Measurements from ENCODE around the gene NR3C2.

NR3C2 gene

GRCh38 chr4:148405161-148405893, 36.9 kb downstream of the NR3C2 start:
- no peak for DNase-seq (ENCODE audit: low read depth)
- no peak for TF ChIP-seq CTCF (IDR thresholded peaks at IDR 0.05; ENCODE audit: control insufficient read depth, insufficient read depth, low read depth, low read length, missing control alignments)
- no peak overlapping the region for H3K4me3 ChIP-seq (ENCODE audit: control insufficient read depth, low read depth, low read length)

DNA sequence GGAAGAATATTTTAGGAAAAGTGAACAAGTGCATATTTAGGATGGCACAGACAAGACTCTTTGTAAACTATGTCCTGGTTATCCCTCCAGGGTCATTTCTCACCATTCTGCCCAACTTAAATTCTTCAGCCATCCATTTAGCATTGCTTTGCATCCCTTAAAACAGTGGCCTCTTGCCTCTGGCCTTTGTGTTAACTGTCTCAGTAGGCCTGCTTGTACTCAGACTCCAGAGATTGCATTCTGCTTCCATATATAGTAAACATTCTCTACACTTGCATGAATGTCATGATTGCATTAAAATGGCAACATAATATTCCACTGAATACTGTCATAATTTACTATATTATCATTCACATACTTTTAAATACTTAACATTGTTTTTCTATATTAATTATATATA, 43.2 kb downstream of the NR3C2 start:
- no peak for TF ChIP-seq CTCF (IDR thresholded peaks at IDR 0.05; ENCODE audit: control insufficient read depth, insufficient read depth, low read depth, low read length, missing control alignments)
- DNase-seq (ENCODE audit: low read depth): no peak
- no peak overlapping the region for H3K4me3 ChIP-seq (ENCODE audit: control insufficient read depth, low read depth, low read length)

DNA sequence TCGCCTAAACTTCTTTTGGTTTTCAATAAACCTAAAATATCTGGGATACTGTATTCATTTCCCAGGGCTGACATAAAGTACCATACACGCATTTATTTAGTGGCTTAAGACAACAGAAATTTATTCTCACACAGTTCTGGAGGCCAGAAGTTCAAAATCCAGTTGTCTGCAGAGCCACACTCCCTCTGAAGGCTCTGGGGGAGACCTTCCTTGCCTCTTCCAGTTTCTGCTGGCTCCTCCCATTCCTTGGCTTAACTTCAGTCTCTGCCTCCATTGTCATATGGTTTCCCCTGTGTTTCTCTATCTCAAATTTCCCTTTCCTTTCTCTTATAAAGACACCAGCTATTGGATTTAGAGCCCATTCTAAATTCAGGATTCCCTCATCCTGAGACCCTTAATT, 44.4 kb downstream of the NR3C2 start:
- TF ChIP-seq CTCF (IDR thresholded peaks at IDR 0.05; ENCODE audit: control insufficient read depth, insufficient read depth, low read depth, low read length, missing control alignments): no peak
- H3K4me3 ChIP-seq (ENCODE audit: control insufficient read depth, low read depth, low read length): no peak overlapping the region
- DNase-seq (ENCODE audit: low read depth): no peak

- H3K4me3 ChIP-seq (ENCODE audit: control insufficient read depth, low read depth, low read length): no peak overlapping the region
- TF ChIP-seq CTCF (IDR thresholded peaks at IDR 0.05; ENCODE audit: control insufficient read depth, insufficient read depth, low read depth, low read length, missing control alignments): no peak
- DNase-seq (ENCODE audit: low read depth): no peak
Measured at GRCh38 chr4:148396986-148397673, 45.1 kb downstream of the NR3C2 start.

GRCh38 chr4:148395771-148396170, 46.4 kb downstream of the NR3C2 start:
- no peak for TF ChIP-seq CTCF (IDR thresholded peaks at IDR 0.05; ENCODE audit: control insufficient read depth, insufficient read depth, low read depth, low read length, missing control alignments)
- DNase-seq (ENCODE audit: low read depth): no peak
- no peak overlapping the region for H3K4me3 ChIP-seq (ENCODE audit: control insufficient read depth, low read depth, low read length)

- H3K4me3 ChIP-seq (ENCODE audit: control insufficient read depth, low read depth, low read length): no peak overlapping the region
- no peak for TF ChIP-seq CTCF (IDR thresholded peaks at IDR 0.05; ENCODE audit: control insufficient read depth, insufficient read depth, low read depth, low read length, missing control alignments)
- no peak for DNase-seq (ENCODE audit: low read depth)
Measured at GRCh38 chr4:148391056-148391455, 51.2 kb downstream of the NR3C2 start.
